HFF-Myc (cell line): ENCODE data around the gene ARID5B.

Experiments used
- DNase-seq: peaks from one replicate; pipeline ENCODE4 v3.0.0-alpha.2; 2011; ENCODE audit warnings: low read depth; ENCODE audit errors: extremely low read depth
- H3K4me3 ChIP-seq: replicated peaks from 2 replicates; pipeline ENCODE4 v1.5.1; 2011; ENCODE audit warnings: low read depth, mild to moderate bottlenecking, control low read depth, low read length
- TF ChIP-seq, protein P1 (sequence below): IDR thresholded peaks from 2 replicates; pipeline ENCODE4 v1.5.1; 2012; ENCODE audit warnings: mild to moderate bottlenecking, low read depth, low read length, control low read depth; ENCODE audit errors: missing control alignments

ARID5B gene

GRCh38 chr10:61877887-61878739 lies 23.4 kb upstream of the ARID5B start:
- no peak overlapping the region for H3K4me3 ChIP-seq
- DNase-seq, result no peak
- TF ChIP-seq, protein P1, sequence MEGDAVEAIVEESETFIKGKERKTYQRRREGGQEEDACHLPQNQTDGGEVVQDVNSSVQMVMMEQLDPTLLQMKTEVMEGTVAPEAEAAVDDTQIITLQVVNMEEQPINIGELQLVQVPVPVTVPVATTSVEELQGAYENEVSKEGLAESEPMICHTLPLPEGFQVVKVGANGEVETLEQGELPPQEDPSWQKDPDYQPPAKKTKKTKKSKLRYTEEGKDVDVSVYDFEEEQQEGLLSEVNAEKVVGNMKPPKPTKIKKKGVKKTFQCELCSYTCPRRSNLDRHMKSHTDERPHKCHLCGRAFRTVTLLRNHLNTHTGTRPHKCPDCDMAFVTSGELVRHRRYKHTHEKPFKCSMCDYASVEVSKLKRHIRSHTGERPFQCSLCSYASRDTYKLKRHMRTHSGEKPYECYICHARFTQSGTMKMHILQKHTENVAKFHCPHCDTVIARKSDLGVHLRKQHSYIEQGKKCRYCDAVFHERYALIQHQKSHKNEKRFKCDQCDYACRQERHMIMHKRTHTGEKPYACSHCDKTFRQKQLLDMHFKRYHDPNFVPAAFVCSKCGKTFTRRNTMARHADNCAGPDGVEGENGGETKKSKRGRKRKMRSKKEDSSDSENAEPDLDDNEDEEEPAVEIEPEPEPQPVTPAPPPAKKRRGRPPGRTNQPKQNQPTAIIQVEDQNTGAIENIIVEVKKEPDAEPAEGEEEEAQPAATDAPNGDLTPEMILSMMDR, result no peak

- no peak for DNase-seq
- H3K4me3 ChIP-seq, result no peak overlapping the region
- TF ChIP-seq, protein P1, result no peak
Observed at GRCh38 chr10:61878740-61879068, 22.8 kb upstream of the ARID5B start.

DNA sequence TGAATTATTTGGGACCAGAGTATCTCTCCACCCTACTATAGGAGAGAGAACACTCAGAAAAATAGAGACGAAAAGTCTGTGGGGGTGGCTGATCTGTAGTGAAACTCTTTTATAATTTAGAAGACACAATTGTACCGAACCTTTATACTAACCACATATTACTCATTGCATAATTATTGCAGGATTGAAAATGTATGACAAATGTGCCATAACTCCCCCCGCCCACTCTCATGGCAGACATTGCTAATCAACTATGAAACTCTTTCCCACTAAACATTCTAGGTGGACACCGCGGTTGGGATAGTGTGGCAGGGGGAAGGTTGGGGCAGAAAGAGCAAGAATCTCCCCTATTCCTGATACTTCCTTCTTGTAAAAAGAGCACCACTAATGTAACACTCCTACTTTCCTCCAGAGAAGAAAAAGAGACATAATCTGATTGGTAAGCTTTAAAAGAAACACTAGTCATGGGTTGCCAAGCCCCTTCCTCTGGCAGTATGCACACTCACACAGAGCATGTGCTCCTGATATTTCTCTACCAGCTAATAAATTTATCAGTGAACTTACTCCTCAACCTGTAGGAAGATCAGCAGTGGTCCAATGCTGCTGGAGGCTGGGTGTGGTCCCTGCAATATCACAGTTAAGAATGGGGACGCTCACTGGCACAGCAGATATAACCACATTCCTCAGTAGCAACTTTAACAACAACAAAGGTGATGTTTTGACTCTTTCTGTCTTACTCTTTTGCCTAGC lies 18.7 kb upstream of the ARID5B start:
- TF ChIP-seq, protein P1, result no peak
- DNase-seq, result no peak
- H3K4me3 ChIP-seq, result no peak overlapping the region

DNA sequence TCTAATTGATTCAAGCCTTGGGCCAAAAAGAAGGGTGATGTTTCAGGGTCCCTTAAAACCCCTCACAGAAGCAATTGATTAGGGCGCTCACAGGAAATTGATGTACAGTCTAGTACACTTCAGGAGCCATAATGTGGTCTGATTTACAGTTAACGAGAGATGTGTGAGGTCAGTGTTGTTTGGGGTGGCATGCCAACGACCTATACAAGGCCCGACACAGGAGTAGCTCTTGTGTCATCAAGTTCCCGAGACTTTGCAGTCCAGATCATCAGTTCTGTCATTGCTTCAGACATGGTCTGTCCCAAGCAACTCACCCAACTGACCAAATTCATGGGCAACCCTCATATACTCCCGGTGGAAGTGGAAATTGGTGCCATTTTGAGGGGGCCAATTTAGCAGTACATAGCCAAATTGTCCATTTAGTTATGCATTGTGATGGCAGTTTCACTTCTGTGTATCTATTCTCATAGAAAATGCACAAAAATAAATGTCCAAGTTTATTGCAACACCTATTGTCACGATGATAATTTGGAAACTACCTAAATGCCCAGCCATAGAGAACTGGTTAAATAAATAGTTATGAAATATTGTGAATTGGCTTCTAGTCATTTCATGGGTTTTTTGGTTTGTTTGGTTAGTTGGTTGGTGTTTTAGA lies 18.0 kb upstream of the ARID5B start:
- H3K4me3 ChIP-seq, result no peak overlapping the region
- DNase-seq, result no peak
- TF ChIP-seq, protein P1, result no peak

GRCh38 chr10:61887772-61888171 lies 13.7 kb upstream of the ARID5B start:
- DNase-seq, result no peak
- TF ChIP-seq, protein P1, result no peak
- no peak overlapping the region for H3K4me3 ChIP-seq

GRCh38 chr10:61888744-61889143 lies 12.8 kb upstream of the ARID5B start:
- TF ChIP-seq, protein P1, result no peak
- DNase-seq, result no peak
- H3K4me3 ChIP-seq, result no peak overlapping the region
